ENCODE results near the gene ADAMTSL5.
"Not testable (repeated sequence)": the region's sequence is repeated elsewhere in the genome, so short reads cannot be mapped to it uniquely, and the experiment has no call there.

Gene ADAMTSL5

GRCh38 chr19:1529430-1529816 lies 16.6 kb upstream of the ADAMTSL5 start:
- no peak for DNase-seq (ENCODE audit: low read depth)

- DNase-seq (ENCODE audit: low read depth): no peak
Measured at GRCh38 chr19:1528596-1529429, 16.0 kb upstream of the ADAMTSL5 start.

- no peak for DNase-seq (ENCODE audit: low read depth)
Measured at GRCh38 chr19:1527650-1528309, 15.0 kb upstream of the ADAMTSL5 start.

GRCh38 chr19:1526979-1527649 lies 14.3 kb upstream of the ADAMTSL5 start:
- DNase-seq (ENCODE audit: low read depth): no peak

- DNase-seq (ENCODE audit: low read depth): no peak
Measured at GRCh38 chr19:1526066-1526778, 13.4 kb upstream of the ADAMTSL5 start.

- DNase-seq (ENCODE audit: low read depth): no peak
Measured at GRCh38 chr19:1525343-1525742, 12.5 kb upstream of the ADAMTSL5 start.

- no peak for DNase-seq (ENCODE audit: low read depth)
Measured at GRCh38 chr19:1524972-1525325, 12.1 kb upstream of the ADAMTSL5 start.

- DNase-seq (ENCODE audit: low read depth): no peak
Measured at GRCh38 chr19:1524287-1524971, 11.6 kb upstream of the ADAMTSL5 start.

GRCh38 chr19:1523412-1524286 lies 10.8 kb upstream of the ADAMTSL5 start, which contains the start of gene PLK5:
Gene PLK5 (plus strand): TSS chr19:1524077. CDS start chr19:1526997, 2,920 bp downstream.
- no peak for DNase-seq (ENCODE audit: low read depth)

- DNase-seq (ENCODE audit: low read depth): no peak
Measured at GRCh38 chr19:1522838-1523237, 10.0 kb upstream of the ADAMTSL5 start.

GRCh38 chr19:1522061-1522460 lies 9.2 kb upstream of the ADAMTSL5 start:
- no peak for DNase-seq (ENCODE audit: low read depth)

GRCh38 chr19:1521636-1522035 lies 8.8 kb upstream of the ADAMTSL5 start:
- no peak for DNase-seq (ENCODE audit: low read depth)

- DNase-seq (ENCODE audit: low read depth): no peak
Measured at GRCh38 chr19:1520203-1520780, 7.5 kb upstream of the ADAMTSL5 start.

- DNase-seq (ENCODE audit: low read depth): not testable (repeated sequence)
Measured at GRCh38 chr19:1519802-1520201, 7.0 kb upstream of the ADAMTSL5 start.

GRCh38 chr19:1518471-1518870 lies 5.7 kb upstream of the ADAMTSL5 start:
- DNase-seq (ENCODE audit: low read depth): no peak

- no peak for DNase-seq (ENCODE audit: low read depth)
Measured at GRCh38 chr19:1516395-1516753, 3.6 kb upstream of the ADAMTSL5 start.

- DNase-seq (ENCODE audit: low read depth): no peak
Measured at GRCh38 chr19:1514986-1515721, 2.3 kb upstream of the ADAMTSL5 start.

GRCh38 chr19:1514295-1514661 lies 1.5 kb upstream of the ADAMTSL5 start:
- DNase-seq (ENCODE audit: low read depth): no peak

- peak; percentile 62 for DNase-seq (ENCODE audit: low read depth)
Measured at GRCh38 chr19:1513499-1514294, 878 bp upstream of the ADAMTSL5 start.

Data from activated T-cell treated with anti-CD3 and anti-CD28 coated beads for 1 hour (primary cell).